ENCODE data around the gene LEMD1. TPM values are rescaled to one million over a fixed set of nuclear protein-coding genes. Genes with fewer than 3 reads are reported as not detected.

Gene LEMD1
- total and polyA plus RNA-seq, 2 experiments from 2014 or later: not detected

DNA sequence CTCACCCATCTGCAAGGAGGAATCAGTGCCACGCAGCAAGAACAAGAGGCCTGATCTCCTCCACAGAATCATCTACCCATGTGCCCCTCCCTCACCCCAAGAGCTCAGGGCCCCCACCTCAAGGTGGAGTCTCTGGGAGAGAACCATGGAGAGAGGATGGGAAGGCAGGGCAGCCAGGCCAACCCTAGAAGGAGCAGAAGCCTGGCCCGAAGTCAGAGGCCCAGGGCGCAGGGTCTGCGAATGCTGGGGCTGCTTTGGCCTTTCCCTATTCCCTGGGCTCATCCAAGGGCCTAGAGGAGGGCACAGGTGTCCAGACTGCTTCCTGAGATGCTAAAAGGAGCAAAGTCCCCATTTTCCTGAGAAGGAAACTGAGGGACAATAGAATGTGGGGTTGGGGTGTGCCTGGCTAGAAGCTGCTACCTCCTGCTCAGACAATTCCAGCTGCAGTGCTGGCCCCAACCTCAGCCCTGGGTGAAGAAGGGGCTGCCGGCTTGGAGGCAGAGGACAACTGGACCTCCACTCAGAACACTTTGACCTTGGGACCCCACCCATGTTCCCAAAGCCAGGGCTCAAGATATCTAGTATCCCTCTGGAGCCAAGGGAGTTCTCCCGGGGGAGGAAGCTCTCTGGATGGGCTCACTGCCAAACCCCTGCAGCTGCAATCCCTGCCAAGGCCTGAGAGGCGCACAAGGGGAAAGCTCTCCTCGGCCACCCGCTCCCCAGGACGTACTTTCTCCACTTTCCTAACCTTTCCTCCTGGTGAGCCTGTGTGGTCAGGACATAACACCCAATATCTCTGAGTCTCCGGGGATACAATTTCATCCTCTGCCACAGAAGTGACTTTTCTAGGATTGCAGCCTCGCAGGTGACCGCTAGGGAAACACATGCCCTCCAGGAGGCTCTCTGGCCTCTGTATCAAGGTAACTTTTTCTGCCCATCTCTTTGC, 16.6 kb upstream of the LEMD1 start:
- H3K9me3 ChIP-seq (ENCODE audit: low read depth): no peaks in the 10 kb centered on the region
- H3K27ac ChIP-seq: no peak overlapping the region
- H3K9me2 ChIP-seq (ENCODE audit: insufficient read depth): no peaks in the 10 kb centered on the region
- no peaks in the 10 kb centered on the region for H3K79me2 ChIP-seq (ENCODE audit: insufficient read depth)
- no peak overlapping the region for H2AFZ ChIP-seq
- no peak overlapping the region for H3K9ac ChIP-seq
- in situ Hi-C loops (cut with MboI): no loop called here
- H3F3A ChIP-seq (ENCODE audit: insufficient read depth): no peaks in the 10 kb centered on the region
- no peaks in the 10 kb centered on the region for H3K36me3 ChIP-seq (ENCODE audit: low read depth)
- H3K4me2 ChIP-seq (ENCODE audit: unreplicated experiment): no peak overlapping the region
- H3K4me1 ChIP-seq (ENCODE audit: insufficient read depth): no peaks in the 10 kb centered on the region
- DNase-seq: peak; percentile 77
- no peak overlapping the region for H3K4me3 ChIP-seq
- WGBS, 2 experiments (ENCODE audit: low coverage in 1 of 2, low lambda C conversion rate in 2 of 2, missing lambda C conversion rate in 2 of 2): 54% methylated on average over 13 of the region's 13 CpGs
- no peaks in the 10 kb centered on the region for H4K20me1 ChIP-seq (ENCODE audit: insufficient read depth)
- no peak for TF ChIP-seq EZH2 (IDR thresholded peaks at IDR 0.05; ENCODE audit: insufficient read depth, poor library complexity, severe bottlenecking)
- peaks cover 52% of the 10 kb centered on the region for H3K27me3 ChIP-seq (replicated peaks; ENCODE audit: insufficient read depth)

DNA sequence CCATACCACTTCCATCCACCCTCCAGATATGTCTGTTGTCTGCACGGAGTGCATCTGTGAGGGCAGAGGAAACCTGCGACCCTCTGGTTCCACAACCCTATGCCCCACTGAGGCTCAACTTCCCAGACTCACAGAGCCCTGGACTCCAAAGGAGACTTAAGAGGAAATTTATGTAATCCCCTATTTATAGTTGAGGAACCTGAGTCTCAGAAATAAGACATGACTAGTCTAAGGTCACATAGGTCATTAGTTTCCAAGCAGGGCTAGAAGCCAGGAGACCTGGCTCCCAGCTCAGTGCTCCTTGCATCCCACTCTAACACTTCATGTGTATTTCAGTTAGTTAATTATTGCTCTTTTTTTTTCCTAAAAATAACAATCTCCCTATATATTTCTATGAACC, 15.7 kb upstream of the LEMD1 start:
- no peaks in the 10 kb centered on the region for H3K79me2 ChIP-seq (ENCODE audit: insufficient read depth)
- in situ Hi-C loops (cut with MboI): no loop called here
- H3K4me2 ChIP-seq (ENCODE audit: unreplicated experiment): no peak overlapping the region

DNA sequence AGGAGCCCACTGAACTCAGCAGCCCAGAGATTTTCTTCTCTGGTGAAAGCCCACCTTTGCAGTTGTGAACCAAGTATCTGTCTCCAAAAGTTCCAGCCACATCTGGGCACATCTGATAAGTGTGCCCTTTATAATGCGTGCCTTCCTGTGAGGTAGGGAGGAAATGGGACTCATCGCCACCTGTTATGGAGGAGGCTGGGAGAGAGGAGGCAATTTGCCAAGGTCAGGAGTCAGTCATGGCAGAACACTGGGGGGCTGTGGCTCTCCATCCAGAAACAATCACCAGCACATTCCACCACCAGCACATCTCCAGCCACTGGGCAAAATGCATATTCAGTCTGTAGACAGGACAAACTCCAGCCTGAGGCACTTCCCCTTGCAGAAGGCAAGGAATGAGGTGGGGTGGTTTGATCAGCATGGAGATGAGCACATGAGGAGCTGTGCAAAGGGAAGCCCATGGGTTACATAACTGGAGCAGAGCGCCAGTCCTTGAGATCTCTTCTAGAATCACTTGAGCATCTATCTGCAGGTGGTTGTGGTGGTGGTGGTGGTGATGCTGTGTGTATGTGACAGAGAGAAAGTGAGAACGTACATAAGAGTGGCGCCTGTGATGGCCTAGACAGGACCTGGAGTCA, 15.0 kb upstream of the LEMD1 start:
- Histone ChIP-seq H2AFZ (no peak overlapping the region), H3K9ac (no peak overlapping the region), H3K9me3 (ENCODE audit: low read depth) (no peaks in the 10 kb centered on the region), H3K36me3 (ENCODE audit: low read depth) (no peaks in the 10 kb centered on the region), H3K4me3 (no peak overlapping the region), H3F3A (ENCODE audit: insufficient read depth) (no peaks in the 10 kb centered on the region), H4K20me1 (ENCODE audit: insufficient read depth) (no peaks in the 10 kb centered on the region), H3K9me2 (ENCODE audit: insufficient read depth) (no peaks in the 10 kb centered on the region), H3K27ac (no peak overlapping the region), H3K4me1 (ENCODE audit: insufficient read depth) (no peaks in the 10 kb centered on the region), H3K27me3 (replicated peaks; ENCODE audit: insufficient read depth) (peaks cover 66% of the 10 kb centered on the region), H3K4me2 (ENCODE audit: unreplicated experiment) (no peak overlapping the region), H3K79me2 (ENCODE audit: insufficient read depth) (no peaks in the 10 kb centered on the region)
- DNase-seq: no peak
- WGBS, 2 experiments (ENCODE audit: low coverage in 1 of 2, low lambda C conversion rate in 2 of 2, missing lambda C conversion rate in 2 of 2): 48 to 53% methylated on average over 5 of the region's 5 CpGs
- TF ChIP-seq EZH2phosphoT487 (IDR thresholded peaks at IDR 0.05; ENCODE audit: insufficient read depth, low read depth): no peak
- no peak for TF ChIP-seq EZH2 (IDR thresholded peaks at IDR 0.05; ENCODE audit: insufficient read depth, poor library complexity, severe bottlenecking)
- in situ Hi-C loops (cut with MboI): no loop called here

More for the DNA sequence above, 15.7 kb upstream of the LEMD1 start:
- H4K20me1 ChIP-seq (ENCODE audit: insufficient read depth): no peaks in the 10 kb centered on the region
- H3K27me3 ChIP-seq (replicated peaks; ENCODE audit: insufficient read depth): peaks cover 61% of the 10 kb centered on the region
- H3K9ac ChIP-seq: no peak overlapping the region
- no peak overlapping the region for H3K4me3 ChIP-seq
- H3F3A ChIP-seq (ENCODE audit: insufficient read depth): no peaks in the 10 kb centered on the region
- TF ChIP-seq EZH2phosphoT487 (IDR thresholded peaks at IDR 0.05; ENCODE audit: insufficient read depth, low read depth): no peak
- TF ChIP-seq EZH2 (IDR thresholded peaks at IDR 0.05; ENCODE audit: insufficient read depth, poor library complexity, severe bottlenecking): no peak
- no peak overlapping the region for H3K27ac ChIP-seq
- no peak for DNase-seq
- H3K4me1 ChIP-seq (ENCODE audit: insufficient read depth): no peaks in the 10 kb centered on the region
- no peaks in the 10 kb centered on the region for H3K9me3 ChIP-seq (ENCODE audit: low read depth)
- no peaks in the 10 kb centered on the region for H3K9me2 ChIP-seq (ENCODE audit: insufficient read depth)
- no peak overlapping the region for H2AFZ ChIP-seq
- no peaks in the 10 kb centered on the region for H3K36me3 ChIP-seq (ENCODE audit: low read depth)
- WGBS, 2 experiments (ENCODE audit: low coverage in 1 of 2, low lambda C conversion rate in 2 of 2, missing lambda C conversion rate in 2 of 2): 33 to 35% methylated on average over 2 of the region's 2 CpGs

DNA sequence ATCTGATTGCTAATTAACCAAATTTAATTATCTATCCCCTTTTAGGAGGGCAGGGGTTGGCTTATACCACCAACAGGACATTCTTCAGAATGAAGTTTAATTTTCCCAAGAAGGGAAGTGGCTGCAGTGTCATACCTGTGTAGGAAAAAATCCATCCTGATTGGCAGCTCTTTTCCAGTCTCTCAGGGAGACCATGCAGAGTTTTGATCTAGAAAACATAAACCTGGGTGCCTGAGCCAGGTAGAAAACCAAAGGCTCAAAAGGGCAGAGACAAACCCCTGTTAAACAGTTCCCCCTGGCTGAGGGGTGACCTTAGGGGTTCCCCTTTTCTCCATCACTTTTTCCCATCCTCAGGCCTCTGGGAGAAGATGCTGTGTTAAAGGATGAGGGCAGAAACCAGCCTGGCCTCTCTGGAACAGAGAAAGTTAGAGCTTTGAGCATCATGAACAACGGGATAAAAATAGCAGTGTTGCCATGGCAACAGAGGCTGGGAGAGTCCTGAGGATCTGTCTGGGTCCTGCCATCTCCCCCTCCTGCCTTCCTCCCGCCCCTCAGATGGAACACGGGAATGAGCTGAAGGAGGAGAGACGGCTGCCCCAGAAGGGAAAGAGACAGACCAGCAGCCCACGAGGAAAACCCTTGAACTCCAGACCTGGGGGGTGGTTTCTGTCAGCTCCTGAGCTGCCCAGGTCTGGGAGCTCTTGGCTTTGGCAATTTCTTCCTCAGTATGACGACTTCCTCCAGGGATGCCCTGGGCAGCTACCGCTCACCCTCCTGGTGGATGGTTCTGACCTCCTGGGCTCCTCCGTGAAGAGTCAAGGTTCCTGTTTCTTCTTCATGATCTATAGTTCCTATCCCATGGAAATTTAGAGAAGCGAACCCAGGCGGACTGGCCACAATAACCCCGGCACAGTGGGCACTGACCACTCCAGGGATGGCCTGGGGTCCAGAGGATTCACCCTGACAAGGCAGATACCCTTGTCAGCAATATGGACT, 14.0 kb upstream of the LEMD1 start:
- no peaks in the 10 kb centered on the region for H4K20me1 ChIP-seq (ENCODE audit: insufficient read depth)
- no peak for TF ChIP-seq EZH2 (IDR thresholded peaks at IDR 0.05; ENCODE audit: insufficient read depth, poor library complexity, severe bottlenecking)
- H3K9ac ChIP-seq: no peak overlapping the region
- no peaks in the 10 kb centered on the region for H3K36me3 ChIP-seq (ENCODE audit: low read depth)
- H3K9me2 ChIP-seq (ENCODE audit: insufficient read depth): no peaks in the 10 kb centered on the region
- DNase-seq: peak; percentile 32
- in situ Hi-C loops (cut with MboI): no loop called here
- no peaks in the 10 kb centered on the region for H3K79me2 ChIP-seq (ENCODE audit: insufficient read depth)
- H3F3A ChIP-seq (ENCODE audit: insufficient read depth): no peaks in the 10 kb centered on the region
- no peak overlapping the region for H2AFZ ChIP-seq
- peaks cover 66% of the 10 kb centered on the region for H3K27me3 ChIP-seq (replicated peaks; ENCODE audit: insufficient read depth)
- WGBS, 2 experiments (ENCODE audit: low coverage in 1 of 2, low lambda C conversion rate in 2 of 2, missing lambda C conversion rate in 2 of 2): 26 to 27% methylated on average over 11 of the region's 11 CpGs
- H3K4me1 ChIP-seq (ENCODE audit: insufficient read depth): no peaks in the 10 kb centered on the region
- H3K27ac ChIP-seq: no peak overlapping the region
- no peaks in the 10 kb centered on the region for H3K9me3 ChIP-seq (ENCODE audit: low read depth)
- H3K4me2 ChIP-seq (ENCODE audit: unreplicated experiment): no peak overlapping the region
- H3K4me3 ChIP-seq: no peak overlapping the region
